Diencephalon (tissue), 1 donor: Measurements from ENCODE around the gene ANGPT4. TPM values are rescaled to one million over a fixed set of nuclear protein-coding genes. Genes with fewer than 3 reads are reported as not detected.

Source experiments
- total RNA-seq: library from RNA; depleted of rRNA; stranded (reverse); fragments of >200 nt; gene quantifications from one replicate; pipeline ENCODE4 v1.2.3, GENCODE V29; 2014

The ANGPT4 gene
- total RNA-seq = 0.23 TPM

GRCh38 chr20:916125-916799 lies at the start of gene ANGPT4:
Gene ANGPT4 (minus strand): TSS chr20:916334. CDS start chr20:916214, 120 bp downstream.

GRCh38 chr20:833450-834150 lies 82.5 kb downstream of the ANGPT4 start, which contains the start of gene FAM110A:
Gene FAM110A (plus strand): TSS chr20:833715. CDS start chr20:844805, 11,090 bp downstream.

Other genes with a start within 250 kb of the ANGPT4 start
- 0.92 TPM for gene SCRT2, start 240.5 kb downstream of the ANGPT4 start, total RNA-seq
- gene SLC52A3, start 147.8 kb downstream of the ANGPT4 start, total RNA-seq = 0.46 TPM
- gene FAM110A, start 82.6 kb downstream of the ANGPT4 start, total RNA-seq = 9.9 TPM
- gene RSPO4, start 86.0 kb upstream of the ANGPT4 start, total RNA-seq = 0.92 TPM
- 37.8 TPM for gene PSMF1, start 202.3 kb upstream of the ANGPT4 start, total RNA-seq